ENCODE results near the gene ARHGAP45.
"Not testable (repeated sequence)": the region's sequence is repeated elsewhere in the genome, so short reads cannot be mapped to it uniquely, and the experiment has no call there.

Gene ARHGAP45

DNA sequence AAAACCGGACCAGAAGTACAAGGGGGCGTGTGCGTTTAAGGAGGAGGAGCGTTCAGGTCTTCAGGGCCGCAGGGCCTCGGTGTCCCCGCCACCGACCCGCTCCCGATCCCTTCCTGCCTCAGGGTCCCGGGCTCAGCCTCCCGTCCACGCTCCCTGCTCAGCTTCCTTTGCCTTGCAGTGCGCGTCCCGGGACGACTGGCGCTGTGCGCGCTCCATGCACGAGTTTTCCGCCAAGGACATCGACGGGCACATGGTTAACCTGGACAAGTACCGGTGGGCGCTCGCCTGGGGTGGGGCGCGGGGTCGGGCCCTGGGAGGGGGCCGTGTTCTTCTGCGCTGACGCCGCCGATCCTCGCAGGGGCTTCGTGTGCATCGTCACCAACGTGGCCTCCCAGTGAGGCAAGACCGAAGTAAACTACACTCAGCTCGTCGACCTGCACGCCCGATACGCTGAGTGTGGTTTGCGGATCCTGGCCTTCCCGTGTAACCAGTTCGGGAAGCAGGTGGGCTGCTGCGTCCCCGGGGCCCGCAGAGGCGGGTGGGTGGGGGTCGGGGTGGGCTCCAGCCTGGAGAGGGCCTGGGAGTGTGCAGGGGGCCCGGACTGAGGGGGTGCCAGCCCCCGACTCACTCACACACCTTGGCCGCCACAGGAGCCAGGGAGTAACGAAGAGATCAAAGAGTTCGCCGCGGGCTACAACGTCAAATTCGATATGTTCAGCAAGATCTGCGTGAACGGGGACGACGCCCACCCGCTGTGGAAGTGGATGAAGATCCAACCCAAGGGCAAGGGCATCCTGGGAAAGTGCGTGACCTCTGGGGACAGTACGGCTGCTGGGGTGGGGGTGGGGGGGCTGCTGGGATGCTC, 38.3 kb downstream of the ARHGAP45 start:
- no peak for DNase-seq (ENCODE audit: low read depth in 2 of 2)

DNA sequence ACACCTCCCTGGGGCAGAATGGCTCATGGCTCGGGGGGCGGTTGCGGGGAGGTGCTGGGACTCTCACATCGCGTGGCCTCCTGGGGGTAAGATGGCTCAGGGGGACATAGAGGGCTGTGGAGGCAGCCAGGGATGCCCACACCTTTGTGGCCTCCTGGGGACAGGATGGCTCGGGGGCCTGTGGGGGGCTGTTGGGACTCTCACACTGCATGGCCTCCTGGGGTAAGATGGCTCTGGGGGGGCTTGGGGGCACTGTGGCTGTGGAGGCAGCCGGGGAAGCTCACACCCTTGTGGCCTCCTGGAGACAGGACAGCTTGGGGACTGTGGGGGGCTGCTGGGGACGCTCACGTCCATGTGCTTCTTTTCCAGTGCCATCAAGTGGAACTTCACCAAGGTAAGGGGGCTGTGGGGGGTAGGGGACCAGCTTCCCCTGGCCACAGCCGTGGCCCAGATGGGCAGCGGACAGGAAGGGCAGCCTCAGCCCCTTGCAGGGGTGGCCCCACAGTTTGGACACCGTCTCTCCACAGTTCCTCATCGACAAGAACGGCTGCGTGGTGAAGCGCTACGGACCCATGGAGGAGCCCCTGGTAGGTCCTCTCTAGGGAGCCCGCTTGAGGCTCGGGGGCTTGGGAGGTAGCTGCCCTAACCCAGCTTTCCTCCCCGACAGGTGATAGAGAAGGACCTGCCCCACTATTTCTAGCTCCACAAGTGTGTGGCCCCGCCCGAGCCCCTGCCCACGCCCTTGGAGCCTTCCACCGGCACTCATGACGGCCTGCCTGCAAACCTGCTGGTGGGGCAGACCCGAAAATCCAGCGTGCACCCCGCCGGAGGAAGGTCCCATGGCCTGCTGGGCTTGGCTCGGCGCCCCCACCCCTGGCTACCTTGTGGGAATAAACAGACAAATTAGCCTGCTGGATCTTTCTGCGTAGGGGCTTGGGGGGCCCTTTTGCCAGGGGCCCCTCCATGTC, 39.2 kb downstream of the ARHGAP45 start:
- DNase-seq (ENCODE audit: low read depth in 2 of 2): no peak

DNA sequence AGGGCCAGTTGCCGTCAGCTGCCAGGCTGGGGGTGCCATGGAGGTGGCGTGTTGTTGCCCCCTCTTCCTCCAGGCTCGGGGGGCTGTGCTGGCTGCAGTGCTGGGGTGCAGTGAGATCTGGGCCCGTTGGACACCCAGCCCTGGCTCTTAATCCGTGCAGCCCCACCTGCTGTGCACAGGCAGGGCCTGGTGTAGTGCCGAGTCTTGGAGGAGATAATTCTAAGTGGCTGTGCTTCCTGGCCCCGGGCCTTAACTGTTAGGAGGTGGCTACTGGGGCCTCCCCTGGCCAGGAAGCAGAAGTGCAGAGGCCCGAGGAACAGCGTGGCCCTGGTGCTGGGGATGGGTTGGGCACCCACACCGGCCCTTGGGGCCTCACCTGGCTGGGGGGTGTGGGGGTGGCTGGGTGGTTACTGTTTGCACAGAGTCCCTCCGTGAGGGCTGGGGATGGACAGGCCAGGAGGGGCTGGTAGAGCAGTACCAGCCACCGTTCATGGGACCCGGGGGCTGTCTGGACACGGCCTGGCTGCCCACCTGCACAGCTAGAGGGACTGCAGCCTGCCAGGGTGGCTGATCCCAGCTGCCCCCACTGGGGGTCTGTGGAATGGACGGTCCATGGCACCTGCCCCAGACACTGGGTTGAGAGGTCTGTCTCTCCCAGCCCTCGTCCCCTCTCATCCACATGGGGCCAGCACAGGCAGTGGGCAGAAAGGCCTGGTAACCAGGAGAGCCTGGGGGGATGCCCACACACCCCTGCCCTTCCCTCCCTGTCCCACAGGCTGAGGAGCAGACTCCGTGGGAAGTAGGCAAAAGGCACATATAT, 40.1 kb downstream of the ARHGAP45 start:
- no peak for DNase-seq (ENCODE audit: low read depth in 2 of 2)

DNA sequence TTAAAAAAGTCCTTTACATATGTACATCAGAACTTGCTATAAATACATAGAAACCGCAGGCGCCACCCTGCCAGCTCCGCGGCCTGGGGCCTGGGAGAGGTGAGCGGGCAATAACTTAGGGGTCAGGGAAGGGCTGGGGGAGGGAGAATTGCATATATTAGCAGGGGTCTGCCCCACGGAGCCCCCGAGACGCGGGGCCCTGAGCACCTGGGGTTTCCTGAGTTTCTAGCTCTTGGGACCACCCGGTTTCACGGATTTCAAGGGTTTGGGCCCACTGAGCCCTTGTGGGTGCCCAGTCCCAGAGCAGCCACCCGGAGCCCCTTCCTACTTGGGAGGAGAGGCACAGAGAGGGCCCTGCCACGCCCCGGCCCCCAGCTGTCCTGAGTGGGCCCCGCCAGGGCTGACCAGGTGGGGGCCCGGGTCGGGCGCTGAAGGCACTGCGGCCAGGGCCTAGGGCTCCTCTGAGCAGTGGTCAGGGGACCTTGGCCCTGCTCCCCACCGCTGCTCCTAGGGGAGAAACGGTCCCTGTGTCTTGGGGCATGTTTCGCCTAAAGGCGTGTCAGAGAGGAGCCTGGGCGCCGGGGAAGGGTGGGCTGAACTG, 40.8 kb downstream of the ARHGAP45 start:
- DNase-seq (ENCODE audit: low read depth in 2 of 2): no peak

DNA sequence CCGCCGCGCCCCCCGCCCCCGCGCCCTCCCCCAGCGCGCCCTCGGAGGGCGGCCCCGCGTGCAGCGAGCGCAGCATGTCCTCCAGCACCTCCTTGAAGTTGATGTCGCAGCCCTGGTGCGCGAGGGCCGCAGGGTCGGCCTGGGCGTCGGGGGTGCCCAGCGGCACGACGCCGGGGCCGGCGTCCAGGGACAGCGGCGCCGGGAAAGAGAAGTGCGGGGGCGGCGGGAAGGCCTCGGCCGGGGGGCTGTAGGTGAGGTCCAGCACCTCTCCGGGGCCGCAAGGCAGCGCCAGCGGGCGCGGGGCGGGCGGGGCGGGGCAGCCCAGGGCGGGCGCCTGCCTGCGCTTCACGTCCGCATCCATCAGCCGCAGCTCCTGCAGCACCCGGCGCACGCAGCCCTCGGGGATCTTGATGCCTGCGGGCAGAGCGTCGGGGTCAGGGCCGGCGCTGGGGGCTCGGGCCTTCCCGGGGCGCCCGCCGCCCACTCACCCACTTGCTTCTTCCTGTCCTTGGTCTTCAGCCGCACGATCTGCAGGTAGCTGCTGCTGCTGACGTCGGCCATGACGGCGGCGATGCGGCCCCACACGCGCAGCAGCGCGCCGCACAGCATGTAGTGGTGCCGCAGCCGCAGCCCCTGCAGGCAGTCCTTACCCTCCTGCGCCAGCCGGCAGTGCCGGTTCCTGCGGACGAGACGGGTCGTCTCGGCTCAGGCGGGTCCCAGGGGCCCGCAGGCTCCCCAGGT, 41.5 kb downstream of the ARHGAP45 start:
- DNase-seq (ENCODE audit: low read depth in 2 of 2): no peak

DNA sequence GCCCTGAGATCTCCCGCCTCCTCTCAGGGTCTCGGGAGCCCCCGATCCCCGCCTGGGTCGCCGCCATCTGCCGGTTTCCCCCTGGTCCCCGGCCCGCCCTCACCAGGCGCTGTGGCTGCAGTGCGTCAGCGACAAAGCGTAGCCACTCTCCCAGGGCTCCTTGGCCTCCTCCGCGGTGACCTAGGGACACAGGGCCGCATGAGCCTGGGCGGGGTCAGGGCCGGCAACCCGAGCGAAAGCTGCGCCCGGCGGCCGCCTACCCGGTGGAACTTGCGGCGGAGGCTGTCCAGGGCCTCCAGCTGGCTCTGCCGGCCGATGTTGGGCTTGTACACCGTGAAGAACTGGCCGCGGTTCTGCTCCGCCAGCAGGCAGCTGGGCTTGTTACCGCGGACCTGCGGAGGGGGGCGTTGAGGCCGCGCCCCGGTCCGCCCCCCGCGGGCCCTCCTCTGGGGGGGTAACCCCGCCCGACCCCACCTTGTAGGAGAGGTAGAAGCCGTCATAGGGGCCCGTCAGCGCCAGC, 42.1 kb downstream of the ARHGAP45 start:
- no peak for DNase-seq (ENCODE audit: low read depth in 2 of 2)

DNA sequence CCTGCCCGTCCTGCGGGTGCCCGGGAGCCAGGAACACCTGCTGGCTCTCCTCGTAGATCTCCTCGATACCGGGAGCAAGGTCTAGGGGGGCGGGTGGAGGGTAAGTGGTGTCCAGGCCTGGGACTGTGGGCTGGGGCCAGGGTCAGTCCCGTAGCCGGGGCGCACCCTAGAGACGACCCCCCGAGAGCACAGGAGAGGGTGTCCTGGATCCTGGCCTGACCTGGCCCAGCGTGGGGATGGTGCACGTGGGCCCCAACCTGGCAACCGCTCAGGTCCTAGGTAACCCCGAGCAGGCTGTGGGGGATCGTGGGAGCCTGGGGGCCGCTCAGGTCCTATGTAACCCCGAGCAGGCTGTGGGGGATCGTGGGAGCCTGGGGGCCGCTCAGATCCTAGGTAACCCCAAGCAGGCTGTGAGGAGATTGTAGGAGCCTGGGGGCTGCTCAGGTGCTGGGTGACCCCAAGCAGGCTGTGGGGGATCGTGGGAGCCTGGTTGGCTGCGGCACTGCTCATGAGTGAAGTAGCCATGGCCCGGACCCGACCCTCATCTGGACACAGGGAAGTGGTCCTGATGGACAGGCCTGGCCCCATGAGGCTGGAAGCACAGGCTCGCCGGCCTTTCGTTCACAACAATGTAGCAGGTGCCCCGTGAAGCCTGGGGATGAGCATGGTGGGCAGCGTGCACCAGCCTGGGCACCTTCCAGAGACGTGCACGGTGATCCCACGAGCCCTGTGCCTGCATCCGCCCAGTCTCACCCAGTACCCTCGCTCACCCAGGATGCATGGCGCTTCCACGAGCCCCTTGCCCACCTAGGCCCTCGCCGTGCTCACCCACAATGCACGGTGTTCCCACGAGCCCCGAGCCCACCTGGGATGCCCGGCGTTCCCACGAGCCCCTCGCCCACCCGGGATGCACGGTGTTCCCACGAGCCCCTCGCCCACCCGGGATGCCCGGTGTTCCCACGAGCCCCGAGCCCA, 43.0 kb downstream of the ARHGAP45 start:
- no peak for DNase-seq (ENCODE audit: low read depth in 2 of 2)

DNA sequence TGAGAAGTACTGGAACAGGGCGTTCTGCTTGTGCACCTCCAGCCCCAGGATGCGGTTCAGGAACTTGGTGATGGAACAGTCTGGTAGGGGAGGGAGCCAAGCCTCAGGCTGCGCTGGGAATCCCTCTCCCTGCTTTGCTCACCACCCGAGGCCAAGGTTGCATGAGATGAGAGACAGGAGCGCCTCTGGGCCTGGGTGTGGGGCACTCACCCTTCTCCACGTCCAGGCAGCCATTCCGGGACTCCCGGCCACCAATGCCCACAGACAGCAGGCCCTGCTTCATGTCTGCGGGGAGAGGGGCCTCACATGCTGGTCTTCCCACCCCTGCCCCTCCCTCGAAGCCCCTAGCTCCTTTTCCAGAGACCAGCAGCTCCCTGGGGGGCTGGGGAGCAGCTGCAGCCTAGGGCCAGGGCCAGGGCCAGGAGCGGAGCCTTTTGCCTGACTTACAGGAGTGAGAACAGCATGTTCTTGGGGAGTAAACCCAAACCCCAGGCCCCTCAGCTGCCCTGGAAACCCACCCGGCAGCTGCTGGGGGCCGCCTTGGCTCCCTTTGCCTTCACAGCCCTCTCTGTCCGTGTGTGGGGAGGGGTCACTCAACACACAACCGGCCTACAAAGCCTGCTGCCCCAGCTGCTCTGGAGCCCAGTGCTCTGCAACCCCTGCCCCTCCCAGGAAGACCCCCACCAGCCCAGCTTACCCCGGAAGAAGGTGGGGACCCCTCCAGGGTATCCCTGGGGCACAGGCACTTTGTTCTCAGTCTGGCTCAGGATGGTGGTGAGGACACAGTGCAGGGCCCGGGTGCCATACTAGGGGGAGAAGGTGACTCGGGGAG, 44.1 kb downstream of the ARHGAP45 start:
- no peak for DNase-seq (ENCODE audit: low read depth in 2 of 2)

DNA sequence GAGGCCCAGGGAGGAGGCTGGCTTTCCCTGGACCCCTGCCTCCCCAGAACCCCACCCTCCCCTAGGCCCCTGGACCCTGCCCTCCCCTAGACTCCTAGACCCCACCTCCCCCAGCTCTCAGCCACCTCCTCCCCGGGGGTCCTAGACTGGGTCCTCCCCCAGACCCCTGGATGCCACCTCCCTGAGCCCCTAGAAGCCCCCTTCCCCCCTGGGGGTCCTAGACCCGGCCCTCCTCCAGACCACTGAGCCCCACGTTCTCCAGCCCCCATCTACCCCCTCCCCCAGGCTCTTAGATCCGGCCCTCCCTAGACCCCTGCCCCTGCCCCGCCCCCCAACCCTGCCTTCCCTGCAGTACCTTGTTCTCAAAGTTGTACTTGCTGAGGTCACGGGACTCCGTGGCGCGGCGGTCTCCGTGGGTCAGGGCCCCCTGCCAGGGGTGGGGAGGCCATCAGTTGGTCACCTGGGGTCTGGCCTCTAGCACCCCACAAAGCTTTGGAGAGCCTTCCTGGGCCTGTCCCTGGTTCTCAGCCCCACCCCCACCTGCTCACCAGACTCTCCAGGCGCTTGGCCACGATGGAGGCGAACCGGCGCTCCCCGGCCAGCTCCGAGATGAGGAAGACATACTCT, 44.8 kb downstream of the ARHGAP45 start:
- DNase-seq (ENCODE audit: low read depth in 2 of 2): no peak

DNA sequence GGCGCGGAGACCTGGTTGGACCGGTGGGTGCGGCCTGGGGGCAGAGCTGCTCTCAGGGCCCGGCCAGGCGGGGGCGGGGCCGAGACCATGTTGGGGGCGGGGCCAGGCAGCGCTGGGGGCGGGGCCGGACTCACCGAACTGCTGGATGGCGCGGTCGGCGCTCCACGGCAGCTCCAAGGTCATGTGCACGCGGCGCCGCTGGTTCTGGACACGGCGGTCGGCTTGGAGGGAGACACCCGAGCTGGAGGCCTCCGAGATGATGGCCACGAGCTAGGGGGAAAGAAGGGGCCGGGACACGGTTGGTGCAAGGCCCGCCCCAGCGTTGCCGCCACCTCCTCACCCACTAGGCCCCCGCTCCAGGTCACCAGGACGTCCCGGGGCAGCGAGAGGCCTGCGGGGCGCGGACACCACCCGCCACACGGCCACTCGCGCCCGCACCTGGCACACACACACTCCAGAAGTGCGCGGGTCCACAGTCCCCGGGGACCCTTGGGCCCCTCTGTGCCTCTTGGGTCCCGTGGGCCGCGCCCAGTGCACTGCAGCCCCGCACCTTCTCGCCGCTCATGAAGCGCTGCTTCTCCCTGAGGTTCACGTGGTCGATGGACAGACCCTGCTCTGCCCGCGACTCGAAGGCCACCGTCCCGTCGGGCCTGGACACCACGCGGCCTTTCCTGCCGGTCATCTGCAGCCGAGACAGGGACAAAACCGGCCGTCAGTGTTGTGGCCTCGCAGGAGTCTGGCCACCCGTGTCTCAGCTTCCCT, 45.5 kb downstream of the ARHGAP45 start:
- no peak for DNase-seq (ENCODE audit: low read depth in 2 of 2)

DNA sequence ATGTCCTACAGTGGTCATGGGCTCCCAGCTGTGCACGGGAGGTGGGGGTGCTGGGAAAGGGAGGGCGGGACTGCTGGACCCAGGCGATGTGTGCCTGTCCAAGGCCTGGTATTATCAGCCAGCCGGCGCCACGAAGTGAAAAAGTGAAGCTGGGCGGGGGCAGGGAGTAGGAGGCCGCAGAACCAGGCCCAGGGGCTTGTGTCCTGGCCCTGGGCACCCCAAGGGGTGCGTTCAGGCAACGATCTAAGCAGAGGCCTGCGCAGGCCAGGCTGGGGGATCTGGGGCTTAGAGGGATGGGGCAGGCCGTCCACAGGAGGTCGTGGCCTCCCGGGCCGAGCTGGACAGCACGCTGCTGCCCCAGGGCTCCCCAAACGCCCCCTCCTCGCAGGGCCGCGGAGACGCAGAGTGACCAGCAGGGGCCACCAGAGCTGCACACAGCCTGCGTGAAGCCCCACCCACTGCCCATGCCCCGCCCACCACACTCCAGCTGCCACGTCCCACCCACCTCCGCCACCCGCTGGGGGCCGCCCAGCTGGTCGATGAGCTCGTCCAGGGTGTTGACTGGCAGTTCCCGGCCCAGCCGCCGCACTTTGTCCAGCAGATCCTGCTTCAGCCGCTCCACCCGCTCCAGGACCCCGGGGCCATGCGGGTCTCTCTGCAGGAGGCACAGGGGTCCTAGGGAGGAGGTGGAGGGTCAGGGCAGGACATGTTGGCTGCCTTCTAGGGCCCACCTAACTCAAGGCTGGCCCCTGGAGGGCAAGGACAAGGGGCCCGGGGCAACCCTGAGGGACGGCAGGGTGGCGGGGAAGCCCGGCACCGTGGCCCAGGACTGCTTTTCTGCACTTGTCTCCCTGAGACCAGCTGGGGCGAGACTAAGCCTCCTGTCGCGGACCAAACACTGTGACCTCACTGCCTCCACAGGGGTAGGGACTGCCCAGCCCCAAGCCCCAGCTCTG, 46.3 kb downstream of the ARHGAP45 start:
- DNase-seq (ENCODE audit: low read depth in 2 of 2): peak; percentile 70 to 81

DNA sequence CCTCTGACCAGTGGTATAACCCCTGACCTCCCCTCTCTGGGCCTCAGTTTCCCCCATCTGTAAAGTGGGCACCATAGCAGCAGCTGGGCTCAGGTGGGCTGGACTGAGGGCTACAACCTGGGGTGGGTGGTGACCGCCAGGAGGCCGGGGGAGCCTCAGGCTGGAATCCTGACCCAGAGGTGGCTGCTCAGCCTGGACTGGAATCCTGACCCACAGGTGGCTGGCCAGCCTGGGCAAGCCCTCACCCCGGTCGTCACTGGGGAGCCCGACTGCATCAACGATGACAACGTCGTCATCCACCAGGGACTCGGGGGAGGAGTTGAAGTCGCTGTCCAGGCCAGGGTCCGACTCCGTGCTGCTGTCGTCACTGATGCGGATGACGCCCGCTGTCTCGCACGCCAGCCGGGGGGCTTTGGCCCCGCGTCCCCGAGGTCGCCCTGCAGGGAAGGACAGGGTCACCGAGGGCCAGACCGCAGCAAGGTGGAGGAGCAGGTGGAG, 47.1 kb downstream of the ARHGAP45 start:
- no peak for DNase-seq (ENCODE audit: low read depth in 2 of 2)

DNA sequence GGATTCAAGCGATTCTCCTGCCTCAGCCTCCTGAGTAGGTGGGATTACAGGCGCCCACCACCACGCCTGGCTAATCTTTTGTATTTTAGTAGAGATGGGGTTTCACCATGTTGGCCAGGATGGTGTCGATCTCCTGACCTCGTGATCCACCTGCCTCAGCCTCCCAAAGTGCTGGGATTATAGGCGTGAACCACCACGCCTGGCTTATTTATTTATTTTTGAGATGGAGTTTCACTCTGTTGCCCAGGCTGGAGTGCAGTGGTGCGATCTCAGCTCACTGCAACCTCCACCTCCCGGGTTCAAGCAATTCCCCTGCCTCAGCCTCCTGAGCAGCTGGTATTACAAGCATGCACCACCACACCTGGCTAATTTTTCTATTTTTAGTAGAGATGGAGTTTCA, 47.8 kb downstream of the ARHGAP45 start:
- not testable (repeated sequence) for DNase-seq (ENCODE audit: low read depth in 2 of 2)

DNA sequence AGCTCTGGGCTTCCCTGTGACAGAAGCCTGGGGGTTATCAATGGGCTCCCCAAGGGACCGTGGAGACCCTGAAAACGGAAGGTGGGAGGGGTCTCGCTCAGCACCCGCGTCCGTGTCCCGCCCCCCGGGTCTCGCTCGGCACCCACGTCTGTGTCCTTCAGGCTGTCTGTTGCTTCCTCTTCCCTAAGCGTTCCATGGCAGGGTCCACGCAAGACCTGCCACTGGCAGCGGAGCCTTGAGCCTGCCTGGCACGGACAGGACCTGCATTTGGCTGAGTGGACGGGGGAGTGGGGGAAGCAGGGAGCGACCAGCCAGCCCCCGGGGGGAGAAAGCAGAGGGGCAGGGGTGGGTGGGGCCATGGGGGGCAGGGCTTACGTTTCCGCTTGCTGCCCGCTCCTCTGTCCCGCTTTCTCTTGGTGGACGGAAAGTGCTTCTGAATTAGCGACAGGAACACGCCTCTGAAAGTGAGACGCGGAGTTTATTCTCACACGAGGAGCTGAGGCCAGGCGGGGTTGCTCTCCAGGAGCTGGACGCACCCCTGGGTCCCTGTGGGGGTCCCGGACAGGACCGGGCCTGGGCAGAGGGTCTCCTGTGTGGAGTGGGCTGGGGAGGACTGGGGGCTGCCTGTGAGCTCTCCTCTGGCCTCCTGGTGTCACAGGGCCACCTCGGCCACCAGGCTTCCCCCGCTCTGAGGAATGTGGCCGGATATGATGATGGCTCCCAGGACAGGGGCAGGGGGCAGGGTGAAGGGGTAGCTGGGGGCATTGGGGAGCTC, 48.9 kb downstream of the ARHGAP45 start:
- DNase-seq (ENCODE audit: low read depth in 2 of 2): no peak

Data from stimulated activated CD8-positive, alpha-beta memory T cell treated with anti-CD3 and anti-CD28 coated beads, Interleukin-7, amount 100 ng/mL, for 4 hours (primary cell).